H9 (cell line): ENCODE measurements around the gene CD247. TPM values are rescaled to one million over a fixed set of nuclear protein-coding genes. Genes with fewer than 3 reads are reported as not detected.

Experiments used
- DNase-seq: peaks from one replicate; pipeline ENCODE4 v3.0.0-alpha.2; 2017
- H2AFZ ChIP-seq: one replicate; pipeline ENCODE4 v1.6.1; 2013; ENCODE audit warnings: mild to moderate bottlenecking, low read length, control low read depth, moderate library complexity
- H2AK5ac ChIP-seq: 2 replicates; pipeline ENCODE4 v1.6.1; 2013; ENCODE audit warnings: low read length, control low read depth, mixed read lengths; ENCODE audit not compliant: insufficient read length
- H2BK120ac ChIP-seq: one replicate; pipeline ENCODE4 v1.6.1; 2013; ENCODE audit warnings: low read depth, mild to moderate bottlenecking, low read length, control low read depth, inconsistent platforms; ENCODE audit not compliant: poor library complexity, severe bottlenecking
- H2BK12ac ChIP-seq: 2 replicates; pipeline ENCODE4 v1.6.1; 2013; ENCODE audit warnings: low read length, control low read depth, mixed read lengths, low read depth; ENCODE audit not compliant: insufficient read length
- H2BK15ac ChIP-seq: 2 replicates; pipeline ENCODE4 v1.6.1; 2013; ENCODE audit warnings: low read depth, low read length, control low read depth
- H2BK20ac ChIP-seq: one replicate; pipeline ENCODE4 v1.6.1; 2013; ENCODE audit warnings: low read depth, mild to moderate bottlenecking, low read length, control low read depth, inconsistent platforms; ENCODE audit not compliant: poor library complexity, severe bottlenecking
- H2BK5ac ChIP-seq: 2 replicates; pipeline ENCODE4 v1.6.1; 2013; ENCODE audit warnings: low read length, control low read depth, mixed read lengths; ENCODE audit not compliant: insufficient read length
- H3K14ac ChIP-seq: 2 replicates; pipeline ENCODE4 v1.6.1; 2013; ENCODE audit warnings: low read length, control low read depth; ENCODE audit not compliant: insufficient read depth
- H3K18ac ChIP-seq: 2 replicates; pipeline ENCODE4 v1.6.1; 2013; ENCODE audit warnings: low read depth, mild to moderate bottlenecking, mixed read lengths, low read length, control low read depth; ENCODE audit not compliant: insufficient read length
- H3K23ac ChIP-seq: 2 replicates; pipeline ENCODE4 v1.6.1; 2013; ENCODE audit warnings: low read length, control low read depth, mixed read lengths, low read depth; ENCODE audit not compliant: insufficient read length
- H3K23me2 ChIP-seq: 2 replicates; pipeline ENCODE4 v1.6.1; 2013; ENCODE audit warnings: low read depth, mild to moderate bottlenecking, mixed read lengths, low read length, control low read depth; ENCODE audit not compliant: insufficient read length, poor library complexity, severe bottlenecking
- H3K27ac ChIP-seq: 2 replicates; pipeline ENCODE4 v1.5.1; 2013; ENCODE audit warnings: low read length, control low read depth, mixed read lengths, low read depth; ENCODE audit not compliant: insufficient read length
- H3K27me3 ChIP-seq: 2 replicates; pipeline ENCODE4 v1.6.1; 2013; ENCODE audit warnings: low read length, control low read depth, inconsistent platforms; ENCODE audit not compliant: insufficient read depth
- H3K4ac ChIP-seq: 2 replicates; pipeline ENCODE4 v1.6.1; 2013; ENCODE audit warnings: low read depth, mild to moderate bottlenecking, control low read depth, inconsistent platforms, low read length, moderate library complexity
- H3K4me1 ChIP-seq: 2 replicates; pipeline ENCODE4 v1.6.1; 2013; ENCODE audit warnings: low read length, control low read depth, inconsistent platforms; ENCODE audit not compliant: insufficient read depth
- H3K4me2 ChIP-seq: 2 replicates; pipeline ENCODE4 v1.6.1; 2013; ENCODE audit warnings: low read length, control low read depth, mixed read lengths; ENCODE audit not compliant: insufficient read length, insufficient read depth
- H3K56ac ChIP-seq: 2 replicates; pipeline ENCODE4 v1.6.1; 2013; ENCODE audit warnings: low read depth, mild to moderate bottlenecking, mixed read lengths, low read length, control low read depth; ENCODE audit not compliant: insufficient read length
- H3K79me1 ChIP-seq: 2 replicates; pipeline ENCODE4 v1.6.1; 2013; ENCODE audit warnings: low read depth, mild to moderate bottlenecking, moderate library complexity, low read length, control low read depth, inconsistent platforms; ENCODE audit not compliant: insufficient read depth, poor library complexity, severe bottlenecking
- H3K79me2 ChIP-seq: 2 replicates; pipeline ENCODE4 v1.6.1; 2013; ENCODE audit warnings: low read length, control low read depth, inconsistent platforms; ENCODE audit not compliant: insufficient read depth
- H3K9ac ChIP-seq: 2 replicates; pipeline ENCODE4 v1.6.1; 2013; ENCODE audit warnings: low read length, control low read depth, mixed read lengths; ENCODE audit not compliant: insufficient read length; ENCODE audit errors: extremely low read depth
- H3K9me3 ChIP-seq: one replicate; pipeline ENCODE4 v1.6.1; 2013; ENCODE audit warnings: low read depth, low read length, inconsistent platforms; ENCODE audit not compliant: control insufficient read depth
- H3T11ph ChIP-seq: one replicate; pipeline ENCODE4 v1.6.1; 2013; ENCODE audit warnings: mild to moderate bottlenecking, low read length, control low read depth, inconsistent platforms
- H4K20me1 ChIP-seq: one replicate; pipeline ENCODE4 v1.6.1; 2013; ENCODE audit not compliant: control insufficient read depth, insufficient read length, insufficient read depth
- H4K5ac ChIP-seq: 2 replicates; pipeline ENCODE4 v1.6.1; 2013; ENCODE audit warnings: low read depth, mild to moderate bottlenecking, mixed read lengths, low read length, control low read depth; ENCODE audit not compliant: insufficient read length
- H4K8ac ChIP-seq: replicated peaks from 2 replicates; pipeline ENCODE4 v1.6.1; 2013; ENCODE audit warnings: low read length, control low read depth, mixed read lengths, low read depth; ENCODE audit not compliant: insufficient read length
- H4K91ac ChIP-seq: 2 replicates; pipeline ENCODE4 v1.6.1; 2013; ENCODE audit warnings: low read depth, mild to moderate bottlenecking, moderate library complexity, mixed read lengths, low read length, control low read depth; ENCODE audit not compliant: insufficient read length
- H3K27ac Mint-ChIP-seq, 3 experiments: 2 replicates in 2 of 3; 3 replicates in 1 of 3; pipeline ENCODE4 v1.8.0; 2020 to 2021; ENCODE audit warnings: mixed read lengths in 3 of 3, mild to moderate bottlenecking in 1 of 3, moderate library complexity in 1 of 3
- H3K27me3 Mint-ChIP-seq: 2 replicates; pipeline ENCODE4 v1.8.0; 2021; ENCODE audit warnings: low read depth, mild to moderate bottlenecking, moderate library complexity, mixed read lengths
- H3K36me3 Mint-ChIP-seq, 3 experiments: 2 replicates in 2 of 3; 3 replicates in 1 of 3; pipeline ENCODE4 v1.8.0; 2020 to 2021; ENCODE audit warnings: low read depth in 3 of 3, mixed read lengths in 3 of 3; ENCODE audit not compliant: insufficient read depth in 1 of 3
- H3K4me1 Mint-ChIP-seq, 2 experiments: 2 replicates each; pipeline ENCODE4 v1.8.0; 2020; ENCODE audit warnings: mixed read lengths in 2 of 2
- H3K4me3 Mint-ChIP-seq, 2 experiments: 2 replicates in 1 of 2; 3 replicates in 1 of 2; pipeline ENCODE4 v1.8.0; 2020 to 2021; ENCODE audit warnings: mild to moderate bottlenecking in 2 of 2, mixed read lengths in 2 of 2, moderate library complexity in 1 of 2
- H3K9me3 Mint-ChIP-seq, 2 experiments: 2 replicates in 1 of 2; 3 replicates in 1 of 2; pipeline ENCODE4 v1.8.0; 2020; ENCODE audit warnings: mild to moderate bottlenecking in 2 of 2, mixed read lengths in 2 of 2, moderate library complexity in 1 of 2
- WGBS: extraction: QIAGEN DNeasy Blood & Tissue Kit; methylation state at CpG from one replicate; pipeline ENCODE4 v1.1.7; 2013; ENCODE audit warnings: missing lambda C conversion rate, low lambda C conversion rate, mixed read lengths; ENCODE audit not compliant: insufficient read length; ENCODE audit errors: extremely low coverage; 5-methylcytosine and 5-hydroxymethylcytosine counted together
- total RNA-seq: library from RNA; stranded (reverse); gene quantifications from 2 replicates; pipeline ENCODE4 v1.2.1, GENCODE V29; 2021
- TF ChIP-seq, protein P1 (sequence below): fragments of 200-600 bp; sonication (generic); conservative IDR thresholded peaks from 3 replicates; pipeline ENCODE4 v1.8.0; 2021; ENCODE audit warnings: antibody characterized with exemption, mild to moderate bottlenecking

Gene CD247
- total RNA-seq, 1 experiment from 2014 or later, result 1.2 TPM

DNA sequence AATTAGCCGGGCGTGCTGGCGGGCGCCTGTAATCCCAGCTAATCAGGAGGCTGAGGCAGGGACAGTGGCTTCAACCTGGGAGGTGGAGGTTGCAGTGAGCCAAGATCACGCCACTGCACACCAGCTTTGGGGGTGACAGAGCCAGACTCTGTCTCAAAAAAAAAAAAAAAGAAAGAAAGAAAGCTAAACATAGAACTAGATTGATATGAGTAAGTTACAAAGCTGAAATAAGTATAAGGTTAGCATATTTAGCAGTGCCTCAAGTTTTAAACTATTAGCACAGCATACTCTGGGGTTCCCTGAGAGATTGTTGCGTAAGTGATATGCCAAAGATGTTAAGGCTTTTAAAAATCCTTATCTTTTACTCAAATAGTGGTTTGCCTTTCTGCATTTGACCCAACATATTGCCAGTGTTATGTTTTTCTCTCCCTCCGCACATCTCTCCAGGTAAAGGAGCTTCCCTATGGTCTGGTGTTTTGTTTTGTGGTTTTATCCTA lies 126.1 kb downstream of the CD247 start:
- H3K4me2 ChIP-seq, result no peak overlapping the region
- no peak overlapping the region for H2BK20ac ChIP-seq
- H3K9me3 ChIP-seq, result no peaks in the 10 kb centered on the region
- peaks cover 6 to 32% (median 18%) of the 10 kb centered on the region in 3 experiments; a peak in 6 of 7 replicates for H3K36me3 Mint-ChIP-seq
- no peak overlapping the region for H3K27ac Mint-ChIP-seq
- no peak for DNase-seq
- H4K91ac ChIP-seq, result no peak overlapping the region
- no peak overlapping the region for H4K8ac ChIP-seq
- H3K23ac ChIP-seq, result no peak overlapping the region
- no peak overlapping the region for H3K4me3 Mint-ChIP-seq
- H2BK120ac ChIP-seq, result no peak overlapping the region
- H3K23me2 ChIP-seq, result no peaks in the 10 kb centered on the region
- H4K5ac ChIP-seq, result no peak overlapping the region
- peaks cover 0 to 5% of the 10 kb centered on the region in 2 experiments; a peak in 1 of 4 replicates for H3K4me1 Mint-ChIP-seq
- no peak overlapping the region for H2AFZ ChIP-seq
- no peak overlapping the region for H3K18ac ChIP-seq
- H2BK12ac ChIP-seq, result no peak overlapping the region
- H2BK15ac ChIP-seq, result no peak overlapping the region
- no peak overlapping the region for H2BK5ac ChIP-seq
- no peak overlapping the region for H3T11ph ChIP-seq
- H3K27me3 ChIP-seq, result no peaks in the 10 kb centered on the region
- no peak overlapping the region for H3K9ac ChIP-seq
- H3K79me1 ChIP-seq, result no peaks in the 10 kb centered on the region
- no peaks in the 10 kb centered on the region for H3K4me1 ChIP-seq
- H3K56ac ChIP-seq, result no peak overlapping the region
- H3K27me3 Mint-ChIP-seq, result no peaks in the 10 kb centered on the region
- H4K20me1 ChIP-seq, result no peaks in the 10 kb centered on the region
- H3K27ac ChIP-seq, result no peak overlapping the region
- H3K9me3 Mint-ChIP-seq, result no peaks in the 10 kb centered on the region
- TF ChIP-seq, protein P1, sequence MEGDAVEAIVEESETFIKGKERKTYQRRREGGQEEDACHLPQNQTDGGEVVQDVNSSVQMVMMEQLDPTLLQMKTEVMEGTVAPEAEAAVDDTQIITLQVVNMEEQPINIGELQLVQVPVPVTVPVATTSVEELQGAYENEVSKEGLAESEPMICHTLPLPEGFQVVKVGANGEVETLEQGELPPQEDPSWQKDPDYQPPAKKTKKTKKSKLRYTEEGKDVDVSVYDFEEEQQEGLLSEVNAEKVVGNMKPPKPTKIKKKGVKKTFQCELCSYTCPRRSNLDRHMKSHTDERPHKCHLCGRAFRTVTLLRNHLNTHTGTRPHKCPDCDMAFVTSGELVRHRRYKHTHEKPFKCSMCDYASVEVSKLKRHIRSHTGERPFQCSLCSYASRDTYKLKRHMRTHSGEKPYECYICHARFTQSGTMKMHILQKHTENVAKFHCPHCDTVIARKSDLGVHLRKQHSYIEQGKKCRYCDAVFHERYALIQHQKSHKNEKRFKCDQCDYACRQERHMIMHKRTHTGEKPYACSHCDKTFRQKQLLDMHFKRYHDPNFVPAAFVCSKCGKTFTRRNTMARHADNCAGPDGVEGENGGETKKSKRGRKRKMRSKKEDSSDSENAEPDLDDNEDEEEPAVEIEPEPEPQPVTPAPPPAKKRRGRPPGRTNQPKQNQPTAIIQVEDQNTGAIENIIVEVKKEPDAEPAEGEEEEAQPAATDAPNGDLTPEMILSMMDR, result no peak
- no CpG with 5 or more reads among the region's 7 CpGs for WGBS
- H2AK5ac ChIP-seq, result no peak overlapping the region
- no peak overlapping the region for H3K14ac ChIP-seq
- H3K79me2 ChIP-seq, result no peaks in the 10 kb centered on the region
- H3K4ac ChIP-seq, result no peak overlapping the region
